Measurements from ENCODE around the gene CCDC6.
A peak's percentile ranks its signal among the peaks of the same experiment; 100 is the strongest.

The CCDC6 gene

GRCh38 chr10:59843748-59844147 is 62.6 kb downstream of the CCDC6 start:
- no peak for DNase-seq

GRCh38 chr10:59839576-59839975 is 66.8 kb downstream of the CCDC6 start:
- DNase-seq, result no peak

GRCh38 chr10:59838085-59838789 is 68.1 kb downstream of the CCDC6 start:
- DNase-seq, result no peak

- no peak for DNase-seq
Measured at GRCh38 chr10:59833810-59834209, 72.5 kb downstream of the CCDC6 start.

GRCh38 chr10:59832506-59832905 is 73.8 kb downstream of the CCDC6 start:
- DNase-seq, result no peak

GRCh38 chr10:59831658-59832503 is 74.5 kb downstream of the CCDC6 start:
- DNase-seq, result no peak

- peak in 1 of 6 experiments; percentile 31 for DNase-seq
Measured at GRCh38 chr10:59830601-59831259, 75.6 kb downstream of the CCDC6 start.

- DNase-seq, result no peak
Measured at GRCh38 chr10:59829601-59830000, 76.8 kb downstream of the CCDC6 start.

GRCh38 chr10:59829024-59829423 is 77.3 kb downstream of the CCDC6 start:
- no peak for DNase-seq

GRCh38 chr10:59825932-59826331 is 80.4 kb downstream of the CCDC6 start:
- DNase-seq, result no peak

- no peak for DNase-seq
Measured at GRCh38 chr10:59823751-59824150, 82.6 kb downstream of the CCDC6 start.

- DNase-seq, result no peak
Measured at GRCh38 chr10:59823111-59823510, 83.2 kb downstream of the CCDC6 start.

- DNase-seq, result no peak
Measured at GRCh38 chr10:59820471-59820870, 85.9 kb downstream of the CCDC6 start.

- peak in 3 of 6 experiments; percentile 23 to 50 (median 25) for DNase-seq
Measured at GRCh38 chr10:59819683-59820082, 86.7 kb downstream of the CCDC6 start.

GRCh38 chr10:59819265-59819664 is 87.1 kb downstream of the CCDC6 start:
- DNase-seq, result no peak

- DNase-seq, result no peak
Measured at GRCh38 chr10:59817773-59818172, 88.6 kb downstream of the CCDC6 start.

GRCh38 chr10:59814878-59815277 is 91.5 kb downstream of the CCDC6 start:
- no peak for DNase-seq

GRCh38 chr10:59812519-59813122 is 93.7 kb downstream of the CCDC6 start:
- DNase-seq, result no peak

GRCh38 chr10:59809644-59809974 is 96.7 kb downstream of the CCDC6 start:
- DNase-seq, result no peak

GRCh38 chr10:59808896-59809643 is 97.3 kb downstream of the CCDC6 start:
- DNase-seq, result peak in 4 of 6 experiments; percentile 1 to 22 (median 16)

GRCh38 chr10:59807629-59808620 is 98.4 kb downstream of the CCDC6 start:
- DNase-seq, result no peak

Measured in stimulated activated naive CD4-positive, alpha-beta T cell (primary cell).